Stimulated activated CD4-positive, alpha-beta T cell treated with anti-CD3 and anti-CD28 coated beads, TNF-alpha, amount 100 ng/mL, for 24 hours (primary cell): ENCODE measurements around the gene ADAM17.
"Not testable (repeated sequence)": the region's sequence is repeated elsewhere in the genome, so short reads cannot be mapped to it uniquely, and the experiment has no call there.

Source experiments
- DNase-seq, 3 experiments: peaks; one replicate each; pipeline ENCODE4 v3.0.0-alpha.2; 2020; ENCODE audit warnings: low read depth in 3 of 3

ADAM17 gene

GRCh38 chr2:9555297-9556120 lies at the start of gene ADAM17:
ADAM17 (minus strand) TSS chr2:9555830; CDS start chr2:9555605, 225 bp downstream.
- DNase-seq: peak; percentile 68 to 88 (median 79)

- DNase-seq: no peak
Observed at GRCh38 chr2:9602412-9602811, 46.8 kb upstream of the ADAM17 start.

- no peak for DNase-seq
Observed at GRCh38 chr2:9601397-9601796, 45.8 kb upstream of the ADAM17 start.

- no peak for DNase-seq
Observed at GRCh38 chr2:9599430-9599829, 43.8 kb upstream of the ADAM17 start.

- DNase-seq: no peak
Observed at GRCh38 chr2:9596621-9597311, 41.1 kb upstream of the ADAM17 start.

GRCh38 chr2:9595746-9596145 lies 40.1 kb upstream of the ADAM17 start:
- DNase-seq: no peak

- not testable (repeated sequence) for DNase-seq
Observed at GRCh38 chr2:9595256-9595655, 39.6 kb upstream of the ADAM17 start.

- peak in 1 of 3 experiments; percentile 14 for DNase-seq
Observed at GRCh38 chr2:9594366-9595054, 38.9 kb upstream of the ADAM17 start.

- DNase-seq: no peak
Observed at GRCh38 chr2:9593925-9594324, 38.3 kb upstream of the ADAM17 start.

GRCh38 chr2:9592699-9593098 lies 37.1 kb upstream of the ADAM17 start:
- DNase-seq: no peak

GRCh38 chr2:9590641-9591040 lies 35.0 kb upstream of the ADAM17 start:
- DNase-seq: no peak

- no peak for DNase-seq
Observed at GRCh38 chr2:9586465-9586864, 30.8 kb upstream of the ADAM17 start.

- DNase-seq: no peak
Observed at GRCh38 chr2:9585486-9585885, 29.9 kb upstream of the ADAM17 start.

GRCh38 chr2:9584902-9585301 lies 29.3 kb upstream of the ADAM17 start:
- DNase-seq: not testable (repeated sequence)

GRCh38 chr2:9582624-9583023 lies 27.0 kb upstream of the ADAM17 start:
- no peak for DNase-seq

- no peak for DNase-seq
Observed at GRCh38 chr2:9578467-9579235, 23.0 kb upstream of the ADAM17 start.

GRCh38 chr2:9574331-9574730 lies 18.7 kb upstream of the ADAM17 start:
- DNase-seq: no peak

- DNase-seq: no peak
Observed at GRCh38 chr2:9573840-9574239, 18.2 kb upstream of the ADAM17 start.

GRCh38 chr2:9573013-9573720 lies 17.5 kb upstream of the ADAM17 start:
- no peak for DNase-seq

- no peak for DNase-seq
Observed at GRCh38 chr2:9570182-9571060, 14.8 kb upstream of the ADAM17 start.
